Right atrium auricular region (tissue), 2 donors: ENCODE data around the gene GPR137. TPM values are rescaled to one million over a fixed set of nuclear protein-coding genes. Genes with fewer than 3 reads are reported as not detected.

Experiments used
- DNase-seq: peaks from one replicate; pipeline ENCODE4 v3.0.0-alpha.2; 2019; ENCODE audit warnings: low spot score
- H3K27ac ChIP-seq, 2 donors: fragments of 200-600 bp; sonication (generic); 1 replicate in 1 of 2; 2 replicates in 1 of 2; pipeline ENCODE4 v1.5.1; 2016 to 2019
- H3K27me3 ChIP-seq, 2 donors: fragments of 200-600 bp; sonication (generic); one replicate each; pipeline versions ENCODE4 v1.5.1 to v1.6.0; 2017 to 2019
- H3K36me3 ChIP-seq: fragments of 200-600 bp; sonication (generic); one replicate; pipeline ENCODE4 v1.5.1; 2016
- H3K4me1 ChIP-seq, 2 donors: fragments of 200-600 bp; sonication (generic); one replicate each; pipeline versions ENCODE4 v1.5.1 to v1.6.0; 2017 to 2019
- H3K4me3 ChIP-seq, 2 donors: fragments of 200-600 bp; sonication (generic); 1 replicate in 1 of 2; 2 replicates in 1 of 2; pipeline ENCODE4 v1.5.1; 2017 to 2019; ENCODE audit warnings: mild to moderate bottlenecking in 1 of 2, moderate library complexity in 1 of 2
- H3K9me3 ChIP-seq, 2 donors: fragments of 200-600 bp; sonication (generic); one replicate each; pipeline ENCODE4 v1.5.1; 2019
- CTCF ChIP-seq, 2 donors: fragments of 200-600 bp; sonication (generic); IDR thresholded peaks; one replicate each; pipeline ENCODE4 v1.5.1; 2019; ENCODE audit warnings: antibody characterized with exemption in 2 of 2
- total RNA-seq, 2 donors: library from RNA; depleted of rRNA; stranded (reverse); fragments of >200 nt; gene quantifications; one replicate each; pipeline ENCODE4 v1.1.0, GENCODE V29; 2016

Gene GPR137
- total RNA-seq, 2 donors from 2014 or later = 22.1 to 23.5 TPM

- H3K9me3 ChIP-seq = no peaks in the 10 kb centered on the region
Measured at GRCh38 chr11:64337538-64338249, 52.0 kb downstream of the GPR137 start.

GRCh38 chr11:64338716-64339115 is 53.1 kb downstream of the GPR137 start:
- Histone ChIP-seq H3K4me3 (no peak overlapping the region), H3K27me3 (no peaks in the 10 kb centered on the region), H3K9me3 (no peaks in the 10 kb centered on the region), H3K27ac (no peak overlapping the region), H3K36me3 (no peaks in the 10 kb centered on the region), H3K4me1 (peaks cover 0 to 29% of the 10 kb centered on the region in 2 donors)
- no peak for TF ChIP-seq CTCF (IDR thresholded peaks at IDR 0.05)
- DNase-seq = no peak

More at GRCh38 chr11:64337538-64338249, 52.0 kb downstream of the GPR137 start:
- Histone ChIP-seq H3K27me3 (no peaks in the 10 kb centered on the region), H3K4me1 (peaks cover 0 to 19% of the 10 kb centered on the region in 2 donors), H3K4me3 (no peak overlapping the region), H3K36me3 (no peaks in the 10 kb centered on the region), H3K27ac (no peak overlapping the region)
- no peak for TF ChIP-seq CTCF (IDR thresholded peaks at IDR 0.05)
- no peak for DNase-seq

Other genes starting within 250 kb of the GPR137 start
- gene FLRT1, start 249.9 kb upstream of the GPR137 start, total RNA-seq = 1 to 10 TPM in 1 of 2 donors, under 1 TPM in 1; 0.67 to 1.7 TPM
- gene MACROD1, start 119.7 kb upstream of the GPR137 start, total RNA-seq = 10 to 100 TPM; 50.7 to 59.0 TPM
- 100 to 1,000 TPM in 1 of 2 donors, 10 to 100 TPM in 1; 88.9 to 114 TPM for gene STIP1, start 99.7 kb upstream of the GPR137 start, total RNA-seq
- gene FERMT3, start 79.1 kb upstream of the GPR137 start, total RNA-seq = 10 to 100 TPM in 1 of 2 donors, 1 to 10 TPM in 1; 6.3 to 19.4 TPM
- 10 to 100 TPM; 86.0 to 95.8 TPM for gene TRPT1, start 59.7 kb upstream of the GPR137 start, total RNA-seq
- gene NUDT22, start 59.6 kb upstream of the GPR137 start, total RNA-seq = 10 to 100 TPM; 73.3 to 95.6 TPM
- gene DNAJC4, start 55.3 kb upstream of the GPR137 start, total RNA-seq = 10 to 100 TPM; 24.7 to 32.1 TPM
- 100 to 1,000 TPM; 153 to 201 TPM for gene VEGFB, start 51.3 kb upstream of the GPR137 start, total RNA-seq
- 10 to 100 TPM; 59.1 to 83.4 TPM for gene FKBP2, start 44.8 kb upstream of the GPR137 start, total RNA-seq
- 10 to 100 TPM; 76.4 to 99.2 TPM for gene PPP1R14B, start 38.9 kb upstream of the GPR137 start, total RNA-seq
- 10 to 100 TPM in 1 of 2 donors, 1 to 10 TPM in 1; 7.5 to 15.5 TPM for gene PLCB3, start 34.3 kb upstream of the GPR137 start, total RNA-seq
- gene BAD, start 1.2 kb upstream of the GPR137 start, total RNA-seq = 100 to 1,000 TPM; 120 to 122 TPM
- gene KCNK4, start 5.5 kb downstream of the GPR137 start, total RNA-seq = not detected
- gene CATSPERZ, start 14.5 kb downstream of the GPR137 start, total RNA-seq = not detected
- 100 to 1,000 TPM; 164 to 190 TPM for gene ESRRA, start 19.7 kb downstream of the GPR137 start, total RNA-seq
- gene TRMT112, start 31.7 kb downstream of the GPR137 start, total RNA-seq = 100 to 1,000 TPM; 110 to 151 TPM
- 100 to 1,000 TPM; 401 to 435 TPM for gene PRDX5, start 32.3 kb downstream of the GPR137 start, total RNA-seq
- 10 to 100 TPM; 11.7 to 12.0 TPM for gene CCDC88B, start 54.4 kb downstream of the GPR137 start, total RNA-seq
- gene RPS6KA4, start 73.3 kb downstream of the GPR137 start, total RNA-seq = 10 to 100 TPM; 11.4 to 22.2 TPM